Cortex of kidney (tissue), 1 donor: ENCODE measurements around the gene HES6.
"Not testable (repeated sequence)": the region's sequence is repeated elsewhere in the genome, so short reads cannot be mapped to it uniquely, and the experiment has no call there.

Experiments
- DNase-seq: peaks from one replicate; lab custom pipeline; 2025; lab: John Stamatoyannopoulos, UW

The HES6 gene

DNA sequence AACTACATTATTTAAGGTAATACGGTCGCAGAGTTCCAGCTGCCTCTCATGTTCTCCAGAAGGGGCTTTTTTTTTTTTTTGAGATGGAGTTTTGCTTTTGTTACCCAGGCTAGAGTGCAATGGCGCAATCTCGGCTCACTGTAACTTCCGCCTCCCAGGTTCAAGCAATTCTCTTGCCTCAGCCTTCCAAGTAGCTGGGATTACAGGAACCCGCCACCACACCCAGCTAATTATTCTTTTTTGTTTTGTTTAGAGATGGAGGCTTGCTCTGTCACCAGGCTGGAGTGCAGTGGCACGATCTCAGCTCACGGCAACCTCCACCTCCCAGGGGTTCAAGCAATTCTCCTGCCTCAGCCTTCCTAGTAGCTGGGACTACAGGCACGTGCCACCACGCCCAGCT, 33.6 kb upstream of the HES6 start:
- not testable (repeated sequence) for DNase-seq

GRCh38 chr2:238272156-238272555, 32.3 kb upstream of the HES6 start:
- no peak for DNase-seq

DNA sequence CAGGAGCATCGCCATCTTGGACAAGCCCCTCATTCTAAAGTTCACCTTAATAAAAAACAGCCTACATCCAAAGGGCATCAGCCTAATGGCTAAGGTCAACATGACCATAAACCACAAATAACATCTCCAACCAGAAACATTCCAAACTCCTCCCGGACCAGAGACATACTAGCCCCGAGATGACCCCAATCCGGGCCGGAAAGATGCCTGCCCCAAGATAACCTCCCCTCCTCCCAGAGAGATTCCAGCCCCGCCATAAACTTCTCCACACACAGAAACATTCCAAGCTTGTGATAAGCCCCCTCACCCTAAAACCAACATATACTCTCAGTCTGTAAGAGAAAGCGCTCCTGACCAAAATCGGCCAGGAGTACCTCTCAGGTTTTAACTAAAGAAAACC, 31.8 kb upstream of the HES6 start:
- DNase-seq: not testable (repeated sequence)

DNA sequence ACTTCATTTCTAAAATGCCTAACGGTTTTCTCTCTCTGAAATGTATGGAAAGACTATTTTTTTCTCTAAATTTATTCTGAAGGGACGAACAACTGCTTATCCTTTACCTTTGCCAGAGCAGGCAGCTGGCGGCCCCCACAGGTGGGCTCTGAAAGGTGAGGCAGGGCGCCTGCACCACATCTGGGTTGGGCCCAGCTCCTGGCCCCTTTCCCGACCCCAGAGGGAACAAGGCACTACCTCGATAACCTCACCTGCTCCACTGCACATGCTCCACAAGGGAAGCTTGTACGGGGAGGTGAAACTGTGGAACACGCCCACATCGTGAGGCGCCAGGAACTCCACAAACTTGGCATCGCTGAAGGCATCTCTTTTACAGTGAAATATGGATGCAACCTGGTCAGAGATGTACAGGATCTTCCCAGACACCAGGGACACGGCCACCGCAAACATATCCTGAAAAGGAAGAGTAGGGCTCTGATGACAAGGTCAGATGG, 31.3 kb upstream of the HES6 start:
- DNase-seq: no peak

DNA sequence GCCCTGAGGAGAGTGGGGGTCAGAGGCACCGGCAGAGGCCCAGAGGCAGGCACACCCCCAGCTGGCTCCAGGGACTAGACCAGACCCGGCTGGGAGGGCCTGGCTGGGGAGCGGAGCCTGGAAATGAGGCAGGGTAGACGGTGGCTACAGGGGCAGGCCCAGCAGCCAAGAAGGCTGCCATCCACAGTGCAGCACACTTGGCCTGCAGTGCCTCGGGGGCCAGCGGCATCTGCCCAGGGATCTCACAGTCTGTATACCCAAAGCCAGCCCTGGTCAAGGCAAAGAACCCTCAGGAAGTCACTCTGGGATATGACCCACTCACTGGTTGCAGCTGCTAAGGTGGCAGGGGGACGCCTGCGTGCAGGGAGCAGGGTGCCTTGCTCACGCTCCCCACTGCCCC, 30.8 kb upstream of the HES6 start:
- no peak for DNase-seq

- DNase-seq: no peak
Observed at GRCh38 chr2:238269741-238270140, 29.9 kb upstream of the HES6 start.

GRCh38 chr2:238267884-238268680, 28.2 kb upstream of the HES6 start:
- no peak for DNase-seq

- DNase-seq: no peak
Observed at GRCh38 chr2:238267341-238267710, 27.5 kb upstream of the HES6 start.

DNA sequence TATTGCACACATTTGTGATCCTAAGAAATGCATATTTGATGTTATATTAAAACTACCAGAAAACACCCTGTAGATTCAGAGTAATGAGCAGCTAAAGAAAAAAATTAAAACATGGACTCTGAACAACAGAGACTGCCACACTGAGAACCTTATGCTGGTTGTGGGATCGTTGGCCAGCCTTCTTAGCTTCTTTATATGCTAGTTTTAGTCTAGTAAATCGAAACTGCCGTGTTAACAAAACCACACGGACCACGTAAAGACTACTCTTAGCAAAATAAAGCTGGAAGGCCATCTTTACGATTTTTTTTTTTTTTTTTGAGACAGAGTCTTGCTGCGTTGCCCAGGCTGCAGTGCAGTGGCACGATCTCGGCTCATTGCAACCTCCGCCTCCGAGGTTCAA, 25.8 kb upstream of the HES6 start:
- no peak for DNase-seq

DNA sequence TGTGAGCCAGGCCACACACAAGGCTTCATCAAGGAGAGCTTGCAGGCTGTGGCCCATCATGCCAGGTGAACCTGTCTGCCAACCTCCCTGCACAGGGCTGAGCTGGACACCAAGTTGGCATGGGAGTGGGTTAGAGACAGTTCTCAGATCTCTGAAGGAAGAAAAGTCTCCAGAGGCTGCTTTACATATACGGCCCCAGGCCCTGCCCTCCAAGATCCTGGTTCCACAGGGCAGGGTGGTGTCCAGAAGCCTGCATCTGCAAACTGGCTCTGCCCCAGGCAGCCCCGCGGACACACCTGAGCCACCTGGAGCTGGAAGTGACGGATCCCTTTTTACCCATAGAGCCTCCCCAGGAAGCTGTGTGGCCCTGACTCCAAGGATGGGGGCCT, 24.2 kb upstream of the HES6 start:
- no peak for DNase-seq

DNA sequence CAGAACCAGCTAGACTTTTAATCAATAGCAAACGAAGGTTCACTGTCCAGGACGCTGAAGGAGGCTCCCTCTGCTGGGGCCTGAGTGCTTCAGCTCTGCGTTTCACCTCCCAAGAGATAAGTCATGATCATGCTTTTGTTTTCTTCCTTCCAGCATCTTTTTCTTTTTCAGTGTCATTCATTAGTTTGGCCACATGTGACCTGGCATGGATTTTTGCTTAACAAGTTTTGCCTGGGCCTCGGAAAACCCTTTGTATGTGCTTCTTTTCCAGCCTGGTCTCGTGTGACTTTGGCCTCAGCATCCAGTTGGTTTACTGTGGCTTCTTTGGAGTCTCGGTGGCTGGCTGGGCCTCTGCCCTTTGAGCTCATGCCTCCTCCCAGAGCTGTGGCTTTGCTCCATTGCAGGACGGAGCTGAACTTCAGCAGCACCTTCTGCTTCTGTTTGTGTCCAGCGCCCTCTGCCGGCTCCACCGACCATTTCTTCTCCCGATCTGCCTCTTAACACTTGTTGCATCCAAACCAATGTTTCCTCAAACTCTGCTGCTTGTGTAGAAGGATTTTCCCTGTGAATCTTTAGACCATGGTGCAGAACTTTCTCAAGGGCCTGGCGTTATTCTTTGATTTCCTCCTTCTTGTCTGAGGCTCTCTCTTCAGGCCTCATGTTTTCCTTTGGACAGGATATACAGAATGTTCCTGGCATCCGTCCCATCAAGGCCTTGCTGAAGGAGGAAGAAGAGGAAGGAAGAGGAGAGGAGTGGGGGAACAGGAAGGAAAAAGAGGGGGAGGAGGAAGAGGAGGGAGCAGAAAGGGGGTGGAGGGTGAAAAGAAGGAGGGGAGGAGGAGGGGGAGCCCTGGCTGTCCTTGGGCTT, 23.6 kb upstream of the HES6 start:
- DNase-seq: no peak

DNA sequence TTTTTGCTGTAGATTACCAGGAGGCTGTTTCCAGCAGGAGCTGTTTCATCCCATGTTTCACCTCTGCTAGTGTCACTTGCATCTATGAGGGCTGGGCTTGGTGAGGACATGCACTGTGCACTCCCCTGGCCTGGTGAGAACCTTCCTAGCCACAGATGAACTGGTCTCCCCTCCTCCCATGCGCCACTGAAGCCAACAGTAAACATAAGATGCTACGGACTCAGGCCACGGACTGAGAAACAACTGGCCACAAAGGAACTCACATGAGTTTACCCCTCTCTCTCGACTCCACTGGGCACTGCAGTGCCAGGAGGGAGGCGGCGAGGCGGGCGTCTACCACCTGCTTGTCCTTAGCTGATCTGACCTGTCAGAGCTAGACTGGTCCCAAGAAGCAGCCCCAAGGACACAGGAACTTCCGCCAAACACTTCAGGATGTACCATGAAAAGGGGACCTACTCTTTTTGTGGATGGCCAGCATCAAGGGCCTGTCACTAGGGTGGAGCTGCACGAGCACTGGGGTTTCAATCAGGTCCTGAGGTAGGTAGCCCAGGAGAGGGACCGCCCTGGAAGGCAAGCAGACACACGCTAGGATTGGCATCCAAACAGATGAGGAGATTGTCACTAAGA, 22.8 kb upstream of the HES6 start:
- DNase-seq: no peak

GRCh38 chr2:238261718-238262375, 22.0 kb upstream of the HES6 start:
- no peak for DNase-seq

GRCh38 chr2:238260883-238261282, 21.0 kb upstream of the HES6 start:
- no peak for DNase-seq

GRCh38 chr2:238259061-238260020, 19.5 kb upstream of the HES6 start:
- DNase-seq: no peak

- DNase-seq: no peak
Observed at GRCh38 chr2:238257786-238258700, 18.2 kb upstream of the HES6 start.

GRCh38 chr2:238256594-238257104, 16.8 kb upstream of the HES6 start:
- no peak for DNase-seq

GRCh38 chr2:238256111-238256510, 16.3 kb upstream of the HES6 start:
- DNase-seq: no peak

- no peak for DNase-seq
Observed at GRCh38 chr2:238255636-238256035, 15.8 kb upstream of the HES6 start.

GRCh38 chr2:238255151-238255551, 15.3 kb upstream of the HES6 start:
- DNase-seq: no peak
